HG03520 (cell line): ENCODE measurements around the gene AXL.
"Not testable (repeated sequence)": the region's sequence is repeated elsewhere in the genome, so short reads cannot be mapped to it uniquely, and the experiment has no call there.

Experiments used
- ATAC-seq: cut with Tn5 transposase; IDR thresholded peaks from one replicate; pipeline ENCODE4 v1.9.1; 2021; ENCODE audit warnings: mild to moderate bottlenecking, moderate library complexity; ENCODE audit not compliant: unreplicated experiment

The AXL gene

GRCh38 chr19:41206456-41206855, 12.6 kb upstream of the AXL start:
- no peak for ATAC-seq

DNA sequence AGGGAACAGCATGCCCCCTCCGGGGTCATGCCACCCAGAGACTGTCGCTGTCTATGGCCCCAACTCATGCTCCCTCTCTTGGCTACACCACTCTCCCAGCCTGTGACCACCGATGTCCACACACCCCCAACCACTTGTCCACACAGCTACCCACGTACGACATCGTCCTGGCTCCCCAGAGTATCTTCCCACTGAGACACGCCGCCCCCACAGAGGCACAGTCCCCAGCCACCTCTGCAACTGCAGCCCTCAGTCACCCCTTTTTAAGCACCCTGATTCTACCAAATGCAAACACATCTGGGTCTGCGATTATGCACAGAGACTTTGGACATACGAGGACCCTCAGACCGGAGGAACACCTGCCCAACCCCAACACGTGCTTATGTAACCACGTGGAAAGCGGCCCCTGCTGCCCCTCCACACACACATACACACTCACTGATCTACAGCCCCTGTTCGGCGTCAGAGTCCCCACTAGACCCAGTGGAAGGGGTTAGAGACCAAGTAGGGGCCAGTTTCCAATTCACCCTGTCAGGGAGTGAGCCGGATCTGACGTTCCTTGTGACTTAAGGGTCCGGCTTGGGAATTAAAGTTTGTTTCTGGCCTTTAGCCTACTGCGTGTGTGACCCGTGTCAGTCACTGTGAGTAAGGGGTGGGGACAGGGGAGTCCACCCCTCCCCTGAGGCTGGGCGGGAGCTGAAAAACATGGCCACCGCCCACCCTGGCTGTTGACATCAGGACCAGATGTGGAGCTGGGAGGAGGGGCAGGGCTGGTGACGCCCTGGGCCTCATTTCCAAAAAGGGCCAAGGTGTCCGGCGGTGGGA, 11.9 kb upstream of the AXL start:
- ATAC-seq: no peak

GRCh38 chr19:41214161-41214560, 4.9 kb upstream of the AXL start:
- ATAC-seq: no peak

GRCh38 chr19:41217741-41218140, 1.3 kb upstream of the AXL start:
- no peak for ATAC-seq

- no peak for ATAC-seq
Measured at GRCh38 chr19:41218249-41218614, 791 bp upstream of the AXL start.

GRCh38 chr19:41219924-41220567, 1.0 kb downstream of the AXL start:
- ATAC-seq: no peak

- ATAC-seq: no peak
Measured at GRCh38 chr19:41220811-41221210, 1.8 kb downstream of the AXL start.

- no peak for ATAC-seq
Measured at GRCh38 chr19:41221514-41222205, 2.6 kb downstream of the AXL start.

DNA sequence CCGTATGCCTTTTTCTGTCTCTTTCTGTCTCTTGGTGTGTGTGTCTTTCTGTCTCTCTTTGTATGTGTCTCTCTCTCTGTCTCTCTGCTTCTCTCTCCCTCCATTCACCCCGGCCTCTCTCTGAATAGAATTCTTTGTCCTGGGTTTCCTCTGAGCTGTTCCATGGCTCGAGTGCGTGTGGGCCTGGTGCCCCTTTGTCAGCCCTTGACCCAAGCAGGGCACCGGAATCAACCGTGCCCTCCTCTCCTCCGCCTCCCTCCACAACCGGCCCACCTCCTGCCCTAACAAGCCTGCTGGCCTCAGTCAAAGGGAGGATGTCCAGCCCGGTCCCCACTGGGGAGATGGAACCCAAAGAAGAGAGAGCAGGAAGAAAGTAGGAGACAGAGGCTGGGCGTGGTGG, 3.2 kb downstream of the AXL start:
- ATAC-seq: no peak

DNA sequence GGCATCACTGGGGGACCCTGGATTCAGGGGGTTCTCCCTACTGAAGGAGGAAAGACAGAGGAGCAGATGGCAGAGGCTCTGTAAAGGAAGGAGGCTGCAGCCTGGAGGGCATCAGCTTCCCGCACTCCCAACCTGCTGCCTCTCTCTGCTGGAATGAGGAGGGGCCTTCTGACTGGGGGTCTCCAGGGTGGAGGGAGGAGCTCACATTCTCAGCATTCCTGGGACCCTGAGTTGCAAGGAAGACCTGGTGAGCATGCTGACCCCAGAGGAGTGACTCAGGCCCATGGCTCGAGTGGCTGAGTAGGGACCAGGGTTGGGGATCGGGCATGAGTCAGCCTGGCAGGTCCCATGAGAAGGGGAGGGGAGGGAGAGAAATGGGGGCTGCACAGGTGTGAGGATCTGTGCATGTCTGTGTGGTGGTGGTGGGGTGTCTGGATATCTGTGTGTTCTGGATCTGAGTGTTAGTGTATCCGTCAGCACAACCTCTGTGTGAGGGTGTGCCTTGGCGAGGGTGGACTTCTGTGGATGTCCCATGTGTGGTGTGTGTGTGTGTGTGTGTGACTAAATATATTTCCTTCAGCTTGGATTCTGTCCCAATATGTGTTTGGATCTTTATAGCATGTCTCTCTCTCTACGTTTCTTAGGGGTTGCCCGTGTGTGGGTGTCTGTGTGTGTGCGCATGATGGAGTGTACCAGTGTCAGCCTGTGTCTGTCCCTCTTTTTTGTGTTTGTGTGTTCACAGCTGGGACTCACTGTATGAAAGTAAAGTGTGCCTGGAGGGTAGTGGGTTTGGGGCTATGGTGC, 4.6 kb downstream of the AXL start:
- no peak for ATAC-seq

GRCh38 chr19:41224632-41225031, 5.6 kb downstream of the AXL start:
- no peak for ATAC-seq

- no peak for ATAC-seq
Measured at GRCh38 chr19:41225238-41226052, 6.4 kb downstream of the AXL start.

GRCh38 chr19:41226053-41226873, 7.2 kb downstream of the AXL start:
- ATAC-seq: no peak

GRCh38 chr19:41226874-41227390, 7.9 kb downstream of the AXL start:
- ATAC-seq: no peak

DNA sequence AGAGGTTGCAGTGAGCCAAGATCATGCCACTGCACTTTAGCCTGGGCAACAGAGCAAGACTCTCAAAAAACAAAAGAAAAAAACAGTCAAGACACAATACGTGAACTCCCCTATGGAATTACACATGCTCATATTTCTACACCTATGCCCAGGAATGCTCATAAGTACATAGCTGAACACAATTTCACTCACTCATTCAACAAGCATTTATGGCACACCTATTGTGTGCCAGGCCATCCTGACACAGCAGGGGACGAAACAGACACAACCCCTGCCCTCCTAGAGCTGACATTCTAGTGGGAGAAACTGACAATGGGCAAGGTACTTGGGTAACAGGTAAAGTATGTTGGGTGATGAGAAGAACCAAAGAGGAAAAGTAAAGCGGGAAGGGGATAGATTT, 9.5 kb downstream of the AXL start:
- no peak for ATAC-seq

DNA sequence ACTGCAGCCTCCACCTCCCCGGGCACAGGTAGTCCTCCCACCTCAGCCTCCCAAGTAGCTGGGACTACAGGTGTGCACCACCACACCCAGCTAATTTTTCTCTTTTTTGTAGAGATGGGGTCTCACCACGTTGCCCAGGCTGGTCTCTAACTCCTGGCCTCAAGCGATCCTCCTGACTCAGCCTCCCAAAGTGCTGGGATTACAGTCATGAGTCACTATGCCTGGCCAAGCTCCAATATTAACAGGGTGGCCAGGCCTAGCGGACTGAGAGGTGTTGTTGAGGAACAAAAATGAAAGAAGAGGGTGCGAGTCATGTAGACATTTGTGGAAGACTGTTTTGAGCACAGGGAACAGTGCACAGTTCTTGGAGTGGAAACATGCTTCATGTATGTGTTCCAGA, 10.3 kb downstream of the AXL start:
- not testable (repeated sequence) for ATAC-seq

DNA sequence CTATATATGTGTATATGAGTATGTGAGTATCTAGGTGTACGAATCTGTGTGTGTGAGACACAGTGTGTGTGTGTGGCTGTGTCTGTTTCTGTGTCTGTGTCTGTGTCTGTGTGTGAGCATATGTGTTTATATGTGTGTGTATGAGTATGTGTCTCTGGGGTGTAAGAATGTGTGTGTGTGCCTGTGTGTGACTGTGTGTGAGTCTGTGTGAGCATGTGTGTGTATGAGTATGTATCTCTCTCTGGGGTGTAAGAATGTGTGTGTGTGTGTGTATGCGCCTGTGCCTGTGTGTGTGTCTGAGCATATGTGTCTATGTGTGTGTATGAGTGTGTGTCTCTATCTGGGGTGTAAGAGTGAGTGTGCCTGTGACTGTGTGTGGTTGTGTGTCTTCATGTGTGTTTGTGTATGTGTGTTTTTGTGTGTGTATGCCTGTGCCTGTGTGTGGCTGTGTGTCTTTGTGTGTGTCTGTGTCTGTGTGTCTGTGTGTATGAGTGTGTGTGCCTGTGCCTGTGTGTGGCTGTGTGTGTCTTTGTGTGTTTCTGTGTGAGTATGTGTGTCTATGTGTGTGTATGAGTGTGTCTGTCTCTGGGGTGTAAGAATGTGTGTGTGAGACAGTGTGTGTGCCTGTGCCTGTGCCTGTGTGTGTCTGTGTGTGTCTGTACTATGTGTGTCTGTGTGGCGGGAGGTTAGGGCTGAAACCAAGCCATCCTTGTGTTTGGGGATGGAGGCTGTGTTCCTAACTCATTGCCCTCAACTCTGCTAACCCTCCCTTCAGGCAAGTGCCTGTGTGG, 11.2 kb downstream of the AXL start:
- ATAC-seq: no peak

GRCh38 chr19:41232686-41233085, 13.7 kb downstream of the AXL start:
- no peak for ATAC-seq
